SK-N-MC (cell line): ENCODE measurements around the gene IL12RB1.
A peak's percentile ranks its signal among the peaks of the same experiment; 100 is the strongest.

Source experiments
- DNase-seq: peaks from one replicate; pipeline ENCODE4 v3.0.0-alpha.2; 2011; ENCODE audit warnings: low read depth, low spot score
- H3K27ac ChIP-seq: fragments of 200-600 bp; sonication (generic); 2 replicates; pipeline ENCODE4 v1.5.1; 2016; ENCODE audit warnings: mixed run types
- H3K36me3 ChIP-seq: fragments of 200-600 bp; sonication (generic); 2 replicates; pipeline ENCODE4 v1.6.1; 2017; ENCODE audit warnings: antibody characterized with exemption, low read length, mixed read lengths; ENCODE audit not compliant: insufficient read depth
- H3K4me3 ChIP-seq: fragments of 200-600 bp; sonication (generic); 2 replicates; pipeline ENCODE4 v1.5.1; 2016
- H3K9ac ChIP-seq: fragments of 200-600 bp; sonication (generic); 2 replicates; pipeline ENCODE4 v1.8.0; 2017; ENCODE audit warnings: mixed run types, mixed read lengths; ENCODE audit not compliant: insufficient read length
- H3K9me3 ChIP-seq: fragments of 200-600 bp; sonication (generic); 2 replicates; pipeline ENCODE4 v1.6.1; 2017; ENCODE audit warnings: low read depth, mild to moderate bottlenecking, antibody characterized with exemption, low read length, moderate library complexity, mixed read lengths
- EZH2 ChIP-seq: fragments of 200-600 bp; sonication (generic); IDR thresholded peaks from one replicate; pipeline ENCODE4 v1.6.1; 2017; ENCODE audit warnings: antibody characterized with exemption
- FOXP2 ChIP-seq: optimal IDR thresholded peaks from 2 replicates; pipeline ENCODE3; 2011; ENCODE audit warnings: mild to moderate bottlenecking, moderate library complexity; ENCODE audit not compliant: insufficient read depth; ENCODE audit errors: extremely low read length, control extremely low read depth
- POLR2AphosphoS5 ChIP-seq: IDR thresholded peaks from 2 replicates; pipeline ENCODE4 v1.6.1; 2012; ENCODE audit warnings: mild to moderate bottlenecking, low read depth, low read length, borderline replicate concordance

Gene IL12RB1

DNA sequence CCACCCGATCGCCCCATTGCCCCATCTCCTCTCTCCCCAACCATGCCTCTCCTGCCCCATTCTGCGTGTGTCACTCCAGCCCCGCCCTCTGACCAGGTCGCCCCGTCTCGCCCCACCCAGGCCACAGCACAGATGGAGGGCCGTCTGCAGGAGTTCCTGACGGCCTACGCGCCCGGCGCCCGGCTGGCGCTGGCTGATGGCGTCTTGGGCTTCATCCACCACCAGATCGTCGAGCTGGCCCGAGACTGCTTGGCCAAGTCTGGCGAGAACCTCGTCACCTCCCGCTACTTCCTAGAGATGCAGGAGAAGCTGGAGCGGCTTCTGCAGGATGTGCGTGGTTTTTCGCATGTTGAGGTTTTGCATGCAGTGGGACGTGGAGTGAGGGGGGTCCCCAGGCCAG is 37.1 kb upstream of the IL12RB1 start:
- peaks cover 3% of the 10 kb centered on the region; the same call in 1 of the 2 replicates for H3K36me3 ChIP-seq
- H3K4me3 ChIP-seq, result no peak overlapping the region

DNA sequence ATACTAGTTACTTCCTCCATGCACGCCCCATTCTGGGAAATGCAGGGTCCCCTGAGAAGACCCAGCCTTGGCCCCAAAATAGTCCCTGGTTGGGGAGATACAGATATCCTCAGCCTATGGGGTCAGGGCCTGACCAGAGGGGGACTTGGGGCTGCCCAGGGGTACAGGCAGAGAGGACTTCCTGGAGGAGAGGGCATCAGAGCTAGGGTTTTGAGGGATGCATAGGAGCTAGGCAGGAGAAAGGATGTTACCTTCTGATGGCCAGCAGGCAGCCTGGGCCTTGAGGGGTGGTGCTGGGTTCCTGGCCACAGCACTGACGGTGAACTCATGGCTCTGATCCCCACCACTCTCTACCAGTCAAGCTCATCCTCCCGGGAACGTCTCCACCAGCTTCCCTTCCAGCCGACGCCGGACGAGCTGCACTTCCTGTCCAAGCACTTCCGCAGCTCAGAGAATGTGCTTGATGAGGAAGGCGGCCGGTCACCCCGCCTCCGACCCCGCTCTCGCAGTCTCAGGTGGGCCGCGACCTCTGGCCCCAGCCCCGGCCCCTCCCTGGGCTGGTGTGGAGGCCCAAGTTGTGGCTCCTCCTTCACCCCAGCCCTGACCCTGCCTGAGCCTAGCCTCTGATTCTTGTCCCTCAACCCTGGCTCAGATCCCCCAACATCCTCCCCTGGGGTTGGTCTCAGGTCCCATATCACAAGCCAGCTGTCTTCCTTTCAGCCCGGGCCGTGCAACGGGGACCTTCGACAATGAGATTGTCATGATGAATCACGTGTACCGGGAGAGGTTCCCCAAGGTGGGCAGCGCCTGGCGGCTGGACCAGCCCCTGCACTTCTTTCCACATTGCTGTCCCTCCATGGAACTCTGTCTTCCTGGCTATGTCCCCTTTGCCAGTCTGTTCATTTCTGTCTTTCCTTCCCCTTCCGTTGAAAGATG is 36.4 kb upstream of the IL12RB1 start:
- Histone ChIP-seq H3K27ac (no peak overlapping the region), H3K9ac (no peak overlapping the region), H3K9me3 (no peaks in the 10 kb centered on the region), H3K36me3 (peaks cover 3% of the 10 kb centered on the region; the same call in 1 of the 2 replicates), H3K4me3 (no peak overlapping the region)
- DNase-seq, result no peak
- TF ChIP-seq EZH2 (no peak), FOXP2 (no peak), POLR2AphosphoS5 (no peak)

More for the DNA sequence above, 37.1 kb upstream of the IL12RB1 start:
- DNase-seq, result no peak
- H3K27ac ChIP-seq, result no peak overlapping the region
- H3K9ac ChIP-seq, result no peak overlapping the region
- TF ChIP-seq POLR2AphosphoS5 (no peak), FOXP2 (no peak), EZH2 (no peak)
- H3K9me3 ChIP-seq, result no peaks in the 10 kb centered on the region

DNA sequence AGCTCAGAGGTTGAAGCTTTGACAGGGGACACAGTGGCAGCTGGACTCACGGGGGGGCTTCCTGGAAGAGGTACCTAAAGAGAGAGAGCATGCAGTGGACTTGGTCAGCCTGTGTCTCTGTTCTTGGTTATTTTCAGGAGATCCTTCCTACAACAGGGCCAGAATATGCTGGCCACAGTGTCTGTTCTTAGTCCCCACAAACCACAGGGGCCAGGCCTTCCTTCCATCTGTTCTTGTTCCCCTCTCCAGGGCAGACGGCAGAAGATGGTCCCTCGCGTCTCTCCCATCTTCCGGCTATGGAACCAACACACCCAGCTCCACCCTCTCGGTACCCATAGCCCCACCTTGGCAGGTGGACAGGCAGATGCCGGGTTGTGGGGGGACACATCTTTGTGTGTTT is 35.7 kb upstream of the IL12RB1 start:
- H3K9me3 ChIP-seq, result no peaks in the 10 kb centered on the region
- H3K4me3 ChIP-seq, result no peak overlapping the region
- H3K27ac ChIP-seq, result no peak overlapping the region
- no peak overlapping the region for H3K9ac ChIP-seq
- peaks cover 3% of the 10 kb centered on the region; the same call in 1 of the 2 replicates for H3K36me3 ChIP-seq
- no peak for DNase-seq
- TF ChIP-seq EZH2 (no peak), FOXP2 (no peak), POLR2AphosphoS5 (no peak)

DNA sequence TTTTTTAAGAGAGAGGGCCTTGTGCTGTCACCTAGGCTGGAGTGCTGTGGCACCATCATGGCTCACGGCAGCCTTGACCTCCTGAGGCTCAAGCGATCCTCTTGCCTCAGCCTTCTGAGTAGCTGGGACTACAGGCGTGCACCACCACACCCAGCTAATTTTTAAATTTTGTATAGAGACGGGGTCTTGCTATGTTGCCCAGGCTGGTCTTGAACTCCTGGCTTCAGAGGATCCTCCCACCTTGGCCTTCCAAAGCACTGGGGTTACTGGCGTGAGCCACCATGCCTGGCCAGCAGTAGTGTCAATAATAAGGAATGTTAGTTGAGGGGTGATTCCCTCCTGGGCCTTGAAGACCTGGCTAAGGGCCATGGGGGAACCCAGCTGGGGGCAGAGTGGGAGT is 34.4 kb upstream of the IL12RB1 start:
- no peak for TF ChIP-seq EZH2
- TF ChIP-seq POLR2AphosphoS5, result no peak
- no peak for TF ChIP-seq FOXP2

DNA sequence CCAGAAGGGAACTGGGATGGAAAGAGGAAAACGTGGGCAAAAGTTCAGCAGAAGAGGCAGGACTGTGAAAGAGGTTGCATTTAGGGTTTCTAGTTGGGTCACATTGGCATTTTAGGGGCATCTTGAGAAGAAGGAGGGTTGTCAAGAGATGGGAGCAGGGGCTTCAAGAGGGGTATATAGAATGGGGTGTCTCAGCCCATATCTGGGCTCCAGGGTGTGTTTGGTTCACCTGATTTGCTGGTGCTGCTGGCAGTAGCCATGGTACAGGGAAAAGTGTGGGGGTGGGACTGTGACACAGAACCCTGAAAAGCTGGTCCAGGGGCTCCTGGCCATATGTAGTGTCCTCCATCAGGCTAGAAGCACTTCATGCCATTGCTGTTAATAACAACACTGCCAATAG is 33.4 kb upstream of the IL12RB1 start:
- no peak for TF ChIP-seq FOXP2
- TF ChIP-seq POLR2AphosphoS5, result no peak
- Histone ChIP-seq H3K4me3 (no peak overlapping the region), H3K27ac (no peak overlapping the region), H3K36me3 (peaks cover 3% of the 10 kb centered on the region; the same call in 1 of the 2 replicates), H3K9me3 (no peaks in the 10 kb centered on the region), H3K9ac (no peak overlapping the region)
- no peak for DNase-seq

More for the DNA sequence above, 34.4 kb upstream of the IL12RB1 start:
- H3K9ac ChIP-seq, result no peak overlapping the region
- DNase-seq, result no peak
- H3K36me3 ChIP-seq, result peaks cover 3% of the 10 kb centered on the region; the same call in 1 of the 2 replicates
- H3K9me3 ChIP-seq, result no peaks in the 10 kb centered on the region
- H3K27ac ChIP-seq, result no peak overlapping the region
- H3K4me3 ChIP-seq, result no peak overlapping the region

DNA sequence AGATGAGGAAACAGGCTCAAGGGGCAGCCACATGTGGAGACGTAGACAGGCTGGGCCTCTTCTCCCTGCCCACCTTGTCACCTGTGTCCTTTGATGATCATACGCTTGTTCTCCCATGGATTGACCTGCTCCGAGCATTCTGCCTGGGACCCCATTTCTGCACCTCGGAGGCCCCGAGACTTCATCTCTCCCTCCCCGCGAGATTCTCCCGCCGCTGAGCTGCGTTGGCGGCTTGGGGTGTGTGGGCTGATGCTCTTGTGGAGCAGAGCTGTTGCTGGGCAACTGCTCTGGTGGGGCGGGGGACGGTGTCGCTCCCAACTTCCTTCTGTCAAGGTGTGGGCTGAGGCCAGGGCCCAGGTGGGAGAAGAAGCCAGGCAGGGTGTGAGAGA is 33.0 kb upstream of the IL12RB1 start:
- Histone ChIP-seq H3K4me3 (no peak overlapping the region), H3K9me3 (no peaks in the 10 kb centered on the region), H3K27ac (no peak overlapping the region), H3K9ac (no peak overlapping the region), H3K36me3 (peaks cover 3% of the 10 kb centered on the region; the same call in 1 of the 2 replicates)
- no peak for TF ChIP-seq POLR2AphosphoS5
- TF ChIP-seq FOXP2, result no peak
- TF ChIP-seq EZH2, result no peak
- no peak for DNase-seq

DNA sequence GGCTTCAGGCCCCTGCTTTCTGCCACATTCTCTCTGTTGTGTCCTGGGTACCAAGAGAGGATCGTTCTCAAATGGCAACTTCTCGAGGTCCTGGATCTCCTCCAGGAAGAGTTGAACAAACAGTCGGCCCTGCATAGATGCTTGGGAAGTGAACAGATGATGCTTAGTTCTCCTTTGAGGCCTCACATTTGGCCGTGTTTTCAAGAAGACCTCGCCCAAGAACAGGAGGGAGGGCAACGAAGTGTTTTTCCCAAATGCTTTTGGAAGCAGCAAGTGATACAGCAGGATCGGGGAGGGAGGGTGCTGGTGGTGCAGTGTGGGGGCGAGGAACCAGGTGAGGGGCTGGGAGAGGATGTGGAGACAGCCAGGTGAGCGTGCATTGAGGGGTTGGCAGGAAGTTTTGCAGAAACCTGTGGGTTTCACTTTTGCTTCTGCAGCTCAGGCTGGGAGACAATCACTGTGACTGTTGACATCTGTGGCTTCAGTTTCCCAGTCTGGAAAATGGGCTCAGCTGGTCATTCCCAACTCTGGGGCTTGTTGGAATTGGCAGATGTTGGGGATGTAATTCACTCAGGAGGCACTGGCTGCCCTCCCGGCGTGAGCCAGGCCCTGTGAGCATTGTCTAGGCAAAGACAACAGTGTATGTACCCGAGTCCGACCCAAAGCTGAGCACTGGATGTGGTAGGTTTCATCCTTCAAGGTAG is 32.4 kb upstream of the IL12RB1 start:
- Histone ChIP-seq H3K9ac (no peak overlapping the region), H3K4me3 (peak overlapping the region; percentile 92), H3K9me3 (no peaks in the 10 kb centered on the region), H3K27ac (no peak overlapping the region), H3K36me3 (0 out of 2 replicates have a peak, but pooled peaks cover 2% of the 10 kb centered on the region)
- TF ChIP-seq FOXP2 (no peak), POLR2AphosphoS5 (no peak), EZH2 (no peak)
- DNase-seq, result no peak

DNA sequence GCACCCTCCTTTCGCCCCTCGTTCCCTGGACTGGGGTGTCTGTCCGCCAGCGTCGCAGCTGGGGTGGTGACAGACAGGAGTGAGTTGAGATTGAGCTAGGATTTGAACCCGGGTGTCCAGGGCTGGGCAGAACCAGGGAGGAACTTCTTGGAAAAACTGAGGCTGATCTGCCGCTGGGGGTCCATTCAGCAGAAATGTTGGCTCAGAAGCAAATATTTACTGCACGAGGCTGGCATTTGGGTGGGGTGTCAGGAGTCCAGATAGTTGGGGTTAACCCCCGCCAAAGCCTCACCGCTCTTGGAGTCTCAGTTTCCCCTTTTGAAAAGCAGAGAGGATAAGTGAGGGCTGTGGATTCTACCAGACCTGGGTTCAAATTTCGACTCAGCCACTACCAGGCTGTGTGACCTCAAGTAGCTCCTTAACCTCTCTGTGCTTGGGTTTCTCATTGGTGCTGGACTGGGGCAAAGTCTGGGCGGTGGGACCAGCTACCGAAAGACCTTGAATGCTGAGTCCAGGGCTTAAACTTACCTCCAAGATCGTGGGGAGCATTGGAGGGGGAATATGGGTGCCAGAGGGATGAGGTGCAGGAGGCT is 31.8 kb upstream of the IL12RB1 start:
- TF ChIP-seq POLR2AphosphoS5, result no peak
- no peak for TF ChIP-seq EZH2
- TF ChIP-seq FOXP2, result no peak
- no peak for DNase-seq
- H3K4me3 ChIP-seq, result peak overlapping the region; percentile 92
- H3K36me3 ChIP-seq, result no peaks in the 10 kb centered on the region
- H3K9me3 ChIP-seq, result no peaks in the 10 kb centered on the region
- H3K9ac ChIP-seq, result peak overlapping the region; percentile 81
- no peak overlapping the region for H3K27ac ChIP-seq
